Measurements from ENCODE around the gene NR6A1.

The NR6A1 gene

DNA sequence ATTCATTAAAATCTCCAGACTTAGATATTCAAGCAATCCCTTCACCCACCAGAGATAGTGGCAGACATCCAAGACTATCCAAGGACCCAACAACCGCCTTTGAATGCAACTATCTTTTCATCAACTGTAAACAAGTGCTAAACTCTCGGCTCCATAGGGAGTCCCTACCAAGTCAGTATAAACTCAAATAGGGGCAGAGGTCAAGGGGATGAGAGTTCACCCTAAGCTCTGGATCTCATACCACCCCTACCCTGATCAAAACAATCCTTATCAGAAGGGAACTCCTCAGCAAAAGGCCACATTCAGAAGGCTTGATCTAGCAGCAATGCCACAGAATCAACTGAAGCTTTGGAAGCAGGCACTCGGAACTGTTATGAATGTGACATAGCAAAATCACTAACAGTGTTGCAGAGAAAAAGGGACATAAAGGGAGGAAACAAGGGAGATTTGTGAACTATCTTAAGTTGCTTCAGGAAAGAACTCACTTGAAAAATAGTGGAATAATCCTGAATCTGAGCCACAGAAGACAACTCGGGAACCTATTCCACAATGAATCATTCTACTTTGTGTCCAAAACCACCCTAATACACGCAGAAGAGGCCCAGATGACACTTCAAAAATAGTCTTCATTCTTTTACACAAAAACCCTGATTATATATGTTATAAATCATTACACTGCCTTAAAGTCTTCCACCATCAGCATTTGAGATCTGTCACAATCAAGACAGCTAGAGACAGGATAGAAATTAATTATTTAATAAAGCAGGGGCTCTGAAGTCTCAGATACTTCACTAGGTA is 49.8 kb downstream of the NR6A1 start:
- DNase-seq (ENCODE audit: extremely low read depth, low read depth): no peak
- TF ChIP-seq, protein P1, sequence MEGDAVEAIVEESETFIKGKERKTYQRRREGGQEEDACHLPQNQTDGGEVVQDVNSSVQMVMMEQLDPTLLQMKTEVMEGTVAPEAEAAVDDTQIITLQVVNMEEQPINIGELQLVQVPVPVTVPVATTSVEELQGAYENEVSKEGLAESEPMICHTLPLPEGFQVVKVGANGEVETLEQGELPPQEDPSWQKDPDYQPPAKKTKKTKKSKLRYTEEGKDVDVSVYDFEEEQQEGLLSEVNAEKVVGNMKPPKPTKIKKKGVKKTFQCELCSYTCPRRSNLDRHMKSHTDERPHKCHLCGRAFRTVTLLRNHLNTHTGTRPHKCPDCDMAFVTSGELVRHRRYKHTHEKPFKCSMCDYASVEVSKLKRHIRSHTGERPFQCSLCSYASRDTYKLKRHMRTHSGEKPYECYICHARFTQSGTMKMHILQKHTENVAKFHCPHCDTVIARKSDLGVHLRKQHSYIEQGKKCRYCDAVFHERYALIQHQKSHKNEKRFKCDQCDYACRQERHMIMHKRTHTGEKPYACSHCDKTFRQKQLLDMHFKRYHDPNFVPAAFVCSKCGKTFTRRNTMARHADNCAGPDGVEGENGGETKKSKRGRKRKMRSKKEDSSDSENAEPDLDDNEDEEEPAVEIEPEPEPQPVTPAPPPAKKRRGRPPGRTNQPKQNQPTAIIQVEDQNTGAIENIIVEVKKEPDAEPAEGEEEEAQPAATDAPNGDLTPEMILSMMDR (IDR thresholded peaks at IDR 0.05; ENCODE audit: low read depth, low read length): no peak

- DNase-seq (ENCODE audit: extremely low read depth, low read depth): no peak
- TF ChIP-seq, protein P1 (IDR thresholded peaks at IDR 0.05; ENCODE audit: low read depth, low read length): no peak
Observed at GRCh38 chr9:124720429-124721108, 50.5 kb downstream of the NR6A1 start.

- TF ChIP-seq, protein P1 (IDR thresholded peaks at IDR 0.05; ENCODE audit: low read depth, low read length): no peak
- no peak for DNase-seq (ENCODE audit: extremely low read depth, low read depth)
Observed at GRCh38 chr9:124718928-124719327, 52.2 kb downstream of the NR6A1 start.

DNA sequence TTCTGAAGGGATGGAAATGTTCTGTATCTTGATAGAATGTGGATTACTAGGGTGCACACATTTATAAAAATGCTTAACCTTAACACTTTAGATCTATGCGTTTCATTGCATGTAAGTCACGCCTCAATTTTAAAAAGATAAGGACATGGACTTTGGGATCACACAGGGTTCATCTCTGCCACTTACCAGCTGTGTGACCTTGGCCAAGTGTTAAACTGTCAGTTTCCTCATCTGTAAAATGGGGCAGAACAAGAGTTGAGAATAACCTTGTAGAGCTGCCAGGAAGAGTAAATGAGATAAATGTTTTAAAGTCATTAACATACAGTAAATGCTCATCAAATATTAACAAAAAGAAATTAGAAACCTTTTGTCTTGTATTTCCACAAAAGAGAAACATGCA is 53.5 kb downstream of the NR6A1 start:
- no peak for DNase-seq (ENCODE audit: extremely low read depth, low read depth)
- TF ChIP-seq, protein P1 (IDR thresholded peaks at IDR 0.05; ENCODE audit: low read depth, low read length): no peak

- DNase-seq (ENCODE audit: extremely low read depth, low read depth): no peak
Observed at GRCh38 chr9:124716808-124717207, 54.3 kb downstream of the NR6A1 start.

DNA sequence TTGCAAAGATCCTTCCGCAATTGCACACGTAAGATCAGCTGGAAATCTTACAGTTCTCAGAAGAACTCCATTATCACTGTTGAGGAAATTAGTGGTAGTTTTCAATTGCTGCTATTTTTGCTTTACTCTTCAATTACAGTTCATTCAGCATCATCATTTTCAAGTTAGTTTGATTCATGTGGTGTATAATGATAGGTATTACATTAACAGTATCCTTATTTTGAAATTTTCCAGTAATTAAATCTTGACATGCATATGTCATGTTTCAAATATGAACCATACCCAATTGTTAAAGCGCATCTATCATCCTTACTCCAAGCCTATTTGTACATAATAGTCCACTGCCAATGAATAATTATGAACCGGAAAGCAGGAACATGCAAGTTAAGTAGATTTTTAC is 60.3 kb downstream of the NR6A1 start:
- TF ChIP-seq, protein P1 (IDR thresholded peaks at IDR 0.05; ENCODE audit: low read depth, low read length): no peak
- no peak for DNase-seq (ENCODE audit: extremely low read depth, low read depth)

More at GRCh38 chr9:124716808-124717207, 54.3 kb downstream of the NR6A1 start:
- TF ChIP-seq, protein P1 (IDR thresholded peaks at IDR 0.05; ENCODE audit: low read depth, low read length): no peak

DNA sequence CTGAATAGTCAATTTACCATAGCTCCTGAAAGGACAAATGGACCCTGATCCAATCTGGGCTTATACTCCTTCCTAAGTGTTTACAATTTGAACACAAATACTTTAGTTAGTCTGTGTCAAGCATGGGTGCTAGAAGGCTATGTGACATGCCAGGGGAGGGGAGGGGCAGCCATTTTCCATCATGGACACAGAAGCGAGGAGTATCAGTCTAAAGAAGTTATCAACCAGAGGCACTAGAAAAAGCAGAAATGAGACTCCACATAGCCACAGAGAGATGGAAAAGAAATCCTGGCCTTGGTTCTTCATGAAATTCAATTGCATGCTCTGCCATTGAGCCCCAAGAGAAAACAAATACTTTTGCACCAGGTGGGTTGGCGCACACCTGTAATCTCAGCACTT is 61.8 kb downstream of the NR6A1 start:
- TF ChIP-seq, protein P1 (IDR thresholded peaks at IDR 0.05; ENCODE audit: low read depth, low read length): no peak
- no peak for DNase-seq (ENCODE audit: extremely low read depth, low read depth)
